Suprapubic skin (tissue), 4 donors: Measurements from ENCODE around the gene SLC12A6.
"Not testable (repeated sequence)": the region's sequence is repeated elsewhere in the genome, so short reads cannot be mapped to it uniquely, and the experiment has no call there.

Experiments used
- EP300 ChIP-seq: sonication (generic); formaldehyde crosslinking; IDR thresholded peaks from one replicate; pipeline ENCODE4 v1.6.1; 2017; ENCODE audit warnings: antibody characterized with exemption
- POLR2A ChIP-seq, 2 donors: fragments of 450-650 bp; IDR thresholded peaks; one replicate each; pipeline ENCODE4 v1.6.1; 2017; ENCODE audit warnings: antibody characterized with exemption in 2 of 2, mild to moderate bottlenecking in 2 of 2, moderate library complexity in 2 of 2
- POLR2AphosphoS5 ChIP-seq, 3 donors: sonication (generic); formaldehyde crosslinking; IDR thresholded peaks; one replicate each; pipeline ENCODE4 v1.6.1; 2017; ENCODE audit warnings: antibody characterized with exemption in 3 of 3
- TF ChIP-seq, protein P1 (sequence below), 2 donors: fragments of 200-600 bp in 1 of 2; fragments of 450-650 bp in 1 of 2; sonication (generic) in 1 of 2; IDR thresholded peaks; one replicate each; pipeline ENCODE4 v1.5.1; 2016 to 2019; ENCODE audit warnings: antibody characterized with exemption in 2 of 2, mild to moderate bottlenecking in 1 of 2, moderate library complexity in 1 of 2

DNA sequence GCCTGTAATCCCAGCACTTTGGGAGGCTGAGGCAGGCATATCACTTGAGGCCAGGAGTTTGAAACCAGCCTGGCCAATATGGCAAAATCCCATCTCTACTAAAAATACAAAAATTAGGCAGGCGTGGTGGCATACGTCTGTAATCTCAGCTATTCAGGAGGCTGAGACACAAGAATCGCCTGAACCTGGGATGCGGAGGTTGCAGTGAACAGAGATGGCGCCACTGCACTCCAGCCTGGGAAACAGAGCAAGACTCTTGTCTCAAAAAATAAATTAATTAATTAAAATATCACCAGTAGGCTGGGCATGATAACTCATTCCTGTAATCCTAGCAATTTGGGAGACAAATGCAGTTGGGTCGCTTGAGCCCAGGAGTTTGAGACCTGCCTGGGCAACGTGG is 144.3 kb downstream of the SLC12A6 start:
- TF ChIP-seq, protein P1, sequence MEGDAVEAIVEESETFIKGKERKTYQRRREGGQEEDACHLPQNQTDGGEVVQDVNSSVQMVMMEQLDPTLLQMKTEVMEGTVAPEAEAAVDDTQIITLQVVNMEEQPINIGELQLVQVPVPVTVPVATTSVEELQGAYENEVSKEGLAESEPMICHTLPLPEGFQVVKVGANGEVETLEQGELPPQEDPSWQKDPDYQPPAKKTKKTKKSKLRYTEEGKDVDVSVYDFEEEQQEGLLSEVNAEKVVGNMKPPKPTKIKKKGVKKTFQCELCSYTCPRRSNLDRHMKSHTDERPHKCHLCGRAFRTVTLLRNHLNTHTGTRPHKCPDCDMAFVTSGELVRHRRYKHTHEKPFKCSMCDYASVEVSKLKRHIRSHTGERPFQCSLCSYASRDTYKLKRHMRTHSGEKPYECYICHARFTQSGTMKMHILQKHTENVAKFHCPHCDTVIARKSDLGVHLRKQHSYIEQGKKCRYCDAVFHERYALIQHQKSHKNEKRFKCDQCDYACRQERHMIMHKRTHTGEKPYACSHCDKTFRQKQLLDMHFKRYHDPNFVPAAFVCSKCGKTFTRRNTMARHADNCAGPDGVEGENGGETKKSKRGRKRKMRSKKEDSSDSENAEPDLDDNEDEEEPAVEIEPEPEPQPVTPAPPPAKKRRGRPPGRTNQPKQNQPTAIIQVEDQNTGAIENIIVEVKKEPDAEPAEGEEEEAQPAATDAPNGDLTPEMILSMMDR (IDR thresholded peaks at IDR 0.05): not testable (repeated sequence)
- not testable (repeated sequence) for TF ChIP-seq POLR2A (IDR thresholded peaks at IDR 0.05); EP300; POLR2AphosphoS5 (IDR thresholded peaks at IDR 0.05)
